CD4-positive, alpha-beta T cell treated with Interleukin-15 for 4 hours (primary cell): ENCODE data around the gene HIPK2.

Experiments used
- DNase-seq: peaks from one replicate; pipeline ENCODE4 v3.0.0-alpha.2; 2020; ENCODE audit warnings: low spot score

Gene HIPK2

GRCh38 chr7:139534096-139534495, 243.7 kb downstream of the HIPK2 start:
- no peak for DNase-seq

- DNase-seq = no peak
Measured at GRCh38 chr7:139532636-139533155, 245.1 kb downstream of the HIPK2 start.

GRCh38 chr7:139531094-139531493, 246.7 kb downstream of the HIPK2 start:
- DNase-seq = no peak

- no peak for DNase-seq
Measured at GRCh38 chr7:139526578-139527544, 250.9 kb downstream of the HIPK2 start.

- DNase-seq = no peak
Measured at GRCh38 chr7:139525750-139526149, 252.0 kb downstream of the HIPK2 start.

GRCh38 chr7:139525239-139525638, 252.6 kb downstream of the HIPK2 start:
- no peak for DNase-seq

- DNase-seq = no peak
Measured at GRCh38 chr7:139523968-139524815, 253.6 kb downstream of the HIPK2 start.

- DNase-seq = no peak
Measured at GRCh38 chr7:139523199-139523941, 254.4 kb downstream of the HIPK2 start, which contains the start of gene CLEC2L. Gene CLEC2L, plus strand, starts transcription at chr7:139523685. Its CDS starts 243 bp downstream, at chr7:139523928.

GRCh38 chr7:139522830-139523198, 255.0 kb downstream of the HIPK2 start:
- DNase-seq = no peak

- DNase-seq = no peak
Measured at GRCh38 chr7:139521439-139521838, 256.4 kb downstream of the HIPK2 start.

GRCh38 chr7:139515266-139515665, 262.5 kb downstream of the HIPK2 start:
- no peak for DNase-seq
